T-helper 1 cell treated with Interleukin-12 subunit alpha and Interleukin-12 subunit beta and Interleukin-4 antibody, amounts not matched to agents 30 ng/mL and 1 ng/mL, for 36 hours (primary cell): ENCODE data around the gene PTPRU. TPM values are rescaled to one million over a fixed set of nuclear protein-coding genes. Genes with fewer than 3 reads are reported as not detected.

Experiments used
- intact Hi-C: fragments of 100-400 bp; cut with micrococcal nuclease; formaldehyde crosslinking; loops from one replicate; pipeline ENCODE4 v1.15.1; 2024
- total RNA-seq: library from RNA; stranded (reverse); gene quantifications from 2 replicates; pipeline ENCODE4 v1.2.3, GENCODE V29; 2022

Gene PTPRU
- total RNA-seq, 1 donor from 2014 or later = 0.71 TPM

DNA sequence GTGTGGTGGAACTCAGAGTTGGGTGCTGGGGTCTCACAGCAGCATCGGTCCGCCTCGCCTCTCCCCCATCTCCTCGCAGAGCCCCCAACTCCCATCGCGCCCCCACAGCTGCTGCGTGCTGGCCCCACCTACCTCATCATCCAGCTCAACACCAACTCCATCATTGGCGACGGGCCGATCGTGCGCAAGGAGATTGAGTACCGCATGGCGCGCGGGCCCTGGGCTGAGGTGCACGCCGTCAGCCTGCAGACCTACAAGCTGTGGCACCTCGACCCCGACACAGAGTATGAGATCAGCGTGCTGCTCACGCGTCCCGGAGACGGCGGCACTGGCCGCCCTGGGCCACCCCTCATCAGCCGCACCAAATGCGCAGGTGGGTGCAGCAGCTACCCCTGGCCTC lies 24.2 kb downstream of the PTPRU start:
- intact Hi-C loops = no loop called here

- intact Hi-C loops = no loop called here
Measured at GRCh38 chr1:29264773-29265389, 28.6 kb downstream of the PTPRU start.

DNA sequence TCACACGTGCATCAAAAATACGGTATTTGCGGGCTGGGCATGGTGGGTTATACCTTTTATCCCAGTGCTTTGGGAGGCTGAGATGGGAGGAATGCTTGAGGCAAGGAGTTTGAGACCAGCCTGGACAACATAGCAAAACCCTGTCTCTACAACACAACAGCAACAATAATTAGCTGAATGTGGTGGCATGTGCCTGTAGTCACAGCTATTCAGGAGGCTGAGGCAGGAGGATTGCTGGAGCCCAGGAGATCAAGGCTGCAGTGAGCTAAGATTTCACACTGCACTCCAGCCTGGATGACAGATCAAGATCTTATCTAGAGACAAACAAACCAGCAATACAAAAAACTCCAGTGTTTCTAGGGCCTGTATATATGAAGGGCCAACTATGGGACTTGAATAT lies 30.6 kb downstream of the PTPRU start:
- intact Hi-C loops = no loop called here

GRCh38 chr1:29267321-29268070 lies 31.2 kb downstream of the PTPRU start:
- intact Hi-C loops = no loop called here

- intact Hi-C loops = no loop called here
Measured at GRCh38 chr1:29269382-29269781, 33.1 kb downstream of the PTPRU start.

GRCh38 chr1:29270929-29271521 lies 34.7 kb downstream of the PTPRU start:
- intact Hi-C loops = no loop called here

DNA sequence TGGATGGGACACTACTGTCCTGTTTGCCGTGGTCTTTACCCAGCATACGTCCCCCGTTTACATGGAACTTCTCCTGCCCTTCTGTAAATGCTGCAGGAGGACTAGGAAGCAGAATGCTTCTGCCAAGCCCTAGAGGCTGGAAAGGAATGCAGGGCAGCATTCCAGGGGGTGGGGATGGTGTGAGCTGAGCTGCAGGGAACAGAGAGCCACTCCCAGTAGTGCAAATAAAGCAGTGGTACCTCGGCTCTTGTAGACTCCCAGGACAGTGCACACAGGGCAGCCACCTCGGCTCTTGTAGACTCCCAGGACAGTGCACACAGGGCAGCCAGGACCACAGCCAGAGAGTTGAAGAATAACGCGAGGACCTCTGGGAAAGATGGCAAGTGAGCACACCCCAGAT lies 35.4 kb downstream of the PTPRU start:
- intact Hi-C loops = no loop called here

DNA sequence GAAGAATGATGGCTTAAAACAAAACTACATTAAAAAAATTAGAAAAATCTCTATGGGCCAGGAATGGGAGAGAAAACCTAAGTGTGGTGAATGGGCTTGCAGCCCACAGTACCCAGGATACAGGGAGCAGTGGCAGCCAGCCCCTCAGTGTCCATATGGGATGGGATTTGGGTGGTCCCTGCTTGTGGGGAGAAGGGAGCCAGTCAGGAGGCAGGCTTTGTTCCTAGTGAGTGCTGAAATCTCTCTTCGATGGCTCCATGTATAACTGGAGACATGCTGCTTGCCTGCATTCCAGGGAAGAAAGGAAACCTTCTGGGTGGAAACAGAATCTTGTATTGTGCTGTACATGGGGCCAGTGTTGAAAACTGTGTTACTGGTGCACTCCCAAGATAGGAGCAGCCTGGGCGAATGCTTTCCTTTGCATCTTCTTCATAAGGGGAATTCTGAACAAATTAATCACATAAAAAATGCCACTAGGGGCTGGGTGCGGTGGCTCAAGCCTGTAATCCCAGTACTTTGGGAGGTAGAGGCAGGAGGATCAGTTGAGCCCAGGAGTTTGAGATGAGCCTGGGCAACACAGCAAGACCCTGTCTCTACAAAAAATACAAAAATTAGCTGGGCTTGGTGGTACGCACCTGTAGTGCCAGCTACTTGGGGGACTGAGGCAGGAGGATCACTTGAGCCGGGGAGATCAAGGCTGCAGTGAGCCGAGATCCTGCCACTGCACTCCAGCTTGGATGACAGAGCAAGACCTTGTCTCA lies 36.0 kb downstream of the PTPRU start:
- intact Hi-C loops = no loop called here

DNA sequence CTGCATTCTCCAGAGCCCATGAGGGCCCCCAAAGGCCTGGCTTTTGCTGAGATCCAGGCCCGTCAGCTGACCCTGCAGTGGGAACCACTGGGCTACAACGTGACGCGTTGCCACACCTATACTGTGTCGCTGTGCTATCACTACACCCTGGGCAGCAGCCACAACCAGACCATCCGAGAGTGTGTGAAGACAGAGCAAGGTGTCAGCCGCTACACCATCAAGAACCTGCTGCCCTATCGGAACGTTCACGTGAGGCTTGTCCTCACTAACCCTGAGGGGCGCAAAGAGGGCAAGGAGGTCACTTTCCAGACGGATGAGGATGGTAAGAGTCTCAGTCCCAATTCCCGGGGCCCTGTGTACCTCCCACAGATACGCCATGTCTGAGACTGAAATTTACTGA lies 39.1 kb downstream of the PTPRU start:
- intact Hi-C loops = no loop called here

GRCh38 chr1:29278124-29278523 lies 41.8 kb downstream of the PTPRU start:
- intact Hi-C loops = no loop called here

GRCh38 chr1:29279406-29279805 lies 43.1 kb downstream of the PTPRU start:
- intact Hi-C loops = no loop called here

DNA sequence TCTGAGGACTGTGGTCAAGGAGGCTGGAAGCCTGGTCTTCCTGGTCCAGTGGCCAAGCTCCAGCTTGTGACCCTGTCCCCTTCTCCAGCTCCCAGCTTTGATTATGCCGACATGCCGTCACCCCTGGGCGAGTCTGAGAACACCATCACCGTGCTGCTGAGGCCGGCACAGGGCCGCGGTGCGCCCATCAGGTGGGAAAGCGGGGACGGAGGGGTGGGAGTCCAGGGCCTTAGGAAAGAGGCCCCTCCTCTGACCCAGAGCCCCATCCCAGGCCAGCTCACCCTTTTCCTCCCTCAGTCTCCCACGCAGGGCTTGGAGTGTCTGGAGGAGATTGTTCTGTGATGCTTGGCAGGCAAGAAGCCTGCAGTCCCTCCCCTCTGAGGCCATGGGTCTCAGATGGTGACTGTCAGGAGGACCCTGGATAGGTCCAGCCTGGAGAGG lies 43.6 kb downstream of the PTPRU start:
- intact Hi-C loops = no loop called here

- intact Hi-C loops = no loop called here
Measured at GRCh38 chr1:29280409-29281131, 44.2 kb downstream of the PTPRU start.

DNA sequence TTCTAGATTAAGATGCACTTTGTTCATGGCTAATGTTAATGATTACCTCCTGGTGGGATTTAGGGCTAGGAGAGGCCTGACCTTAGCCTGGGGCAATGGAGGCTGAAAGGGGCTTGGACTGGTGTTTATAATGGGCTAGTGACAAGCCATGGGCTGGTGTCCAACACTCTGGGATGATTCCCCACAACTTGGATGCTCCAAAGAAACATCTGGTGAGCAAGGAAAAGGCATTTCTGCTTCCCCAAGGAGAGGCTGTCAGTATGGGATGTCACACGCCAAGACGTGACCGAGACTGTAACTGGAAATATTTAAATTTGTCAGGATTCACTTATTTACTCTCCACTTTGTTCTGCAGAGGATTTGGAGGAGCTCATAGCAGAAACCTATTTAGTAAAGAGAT lies 45.2 kb downstream of the PTPRU start:
- intact Hi-C loops = no loop called here

DNA sequence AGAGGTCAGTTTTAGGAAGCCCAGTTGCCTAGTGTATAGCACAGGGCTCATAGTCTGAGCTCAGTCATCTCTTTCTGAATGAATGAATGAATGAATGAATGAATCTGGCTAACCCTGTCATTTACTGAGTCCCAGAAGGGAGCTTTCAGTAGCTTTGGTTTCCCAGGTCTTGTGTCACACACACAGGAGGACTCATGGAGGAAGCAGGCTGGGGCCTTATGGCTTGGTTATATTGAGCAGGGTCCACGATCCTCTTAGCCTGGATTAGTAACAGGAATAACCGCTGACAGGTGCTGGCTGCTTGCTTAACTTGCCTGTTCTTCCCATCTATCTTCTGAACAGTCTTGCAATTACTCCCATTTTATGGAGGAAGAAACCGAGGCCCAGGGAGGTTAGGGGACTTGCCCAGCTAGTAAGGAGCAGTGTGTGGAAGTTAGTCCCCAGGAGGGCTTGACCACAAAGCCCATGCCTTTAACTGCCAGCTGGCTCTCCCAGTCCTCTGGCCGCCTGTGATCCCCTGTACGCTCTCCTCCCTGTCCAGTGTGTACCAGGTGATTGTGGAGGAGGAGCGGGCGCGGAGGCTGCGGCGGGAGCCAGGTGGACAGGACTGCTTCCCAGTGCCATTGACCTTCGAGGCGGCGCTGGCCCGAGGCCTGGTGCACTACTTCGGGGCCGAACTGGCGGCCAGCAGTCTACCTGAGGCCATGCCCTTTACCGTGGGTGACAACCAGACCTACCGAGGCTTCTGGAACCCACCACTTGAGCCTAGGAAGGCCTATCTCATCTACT lies 46.0 kb downstream of the PTPRU start:
- intact Hi-C loops = no loop called here

- intact Hi-C loops = no loop called here
Measured at GRCh38 chr1:29282924-29283803, 46.8 kb downstream of the PTPRU start.

- intact Hi-C loops = no loop called here
Measured at GRCh38 chr1:29283804-29284195, 47.5 kb downstream of the PTPRU start.

DNA sequence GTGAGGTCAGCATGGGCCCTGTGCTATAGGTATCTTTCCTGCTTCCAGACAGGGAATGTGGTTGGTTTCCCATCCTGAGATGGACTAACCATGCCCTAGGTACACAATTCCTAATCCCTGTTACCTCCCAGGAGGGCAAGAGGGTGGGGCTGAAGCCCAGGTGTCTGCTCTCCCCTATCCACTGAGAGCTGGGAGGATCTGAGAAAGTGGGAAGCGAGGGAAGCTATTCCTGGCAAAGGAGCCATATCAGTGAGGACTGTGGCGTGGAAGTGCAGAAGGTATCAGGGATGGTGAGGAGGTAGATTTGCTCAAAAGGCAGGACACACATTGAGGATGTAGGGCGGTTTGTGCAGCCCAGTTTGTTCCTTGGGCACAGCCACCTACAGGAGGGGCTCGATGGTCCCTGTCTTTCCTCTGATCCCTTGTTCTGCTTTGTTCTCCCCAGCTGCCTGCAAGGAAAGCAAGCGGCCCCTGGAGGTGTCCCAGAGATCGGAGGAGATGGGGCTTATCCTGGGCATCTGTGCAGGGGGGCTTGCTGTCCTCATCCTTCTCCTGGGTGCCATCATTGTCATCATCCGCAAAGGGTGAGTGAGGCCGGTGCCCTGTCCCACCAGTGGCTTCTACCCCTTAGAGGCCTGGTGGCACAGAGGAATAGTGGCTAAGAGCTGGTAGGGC lies 48.1 kb downstream of the PTPRU start:
- intact Hi-C loops = no loop called here

GRCh38 chr1:29284961-29285560 lies 48.7 kb downstream of the PTPRU start:
- intact Hi-C loops = no loop called here
